Chondrocyte (in vitro differentiated cells): Measurements from ENCODE around the gene ALDOA. TPM values are rescaled to one million over a fixed set of nuclear protein-coding genes. Genes with fewer than 3 reads are reported as not detected.

Experiments used
- DNase-seq: peaks from one replicate; pipeline ENCODE4 v3.0.0; 2021; ENCODE audit warnings: mixed read lengths, low spot score
- H3K27ac Mint-ChIP-seq: one replicate; pipeline ENCODE4 v1.8.0; 2021; ENCODE audit warnings: mild to moderate bottlenecking, moderate library complexity, mixed read lengths; ENCODE audit not compliant: unreplicated experiment
- H3K27me3 Mint-ChIP-seq: 2 replicates; pipeline ENCODE4 v1.8.0; 2021; ENCODE audit warnings: low read depth, mixed read lengths
- H3K36me3 Mint-ChIP-seq: 2 replicates; pipeline ENCODE4 v1.8.0; 2021; ENCODE audit warnings: low read depth, mixed read lengths
- H3K4me1 Mint-ChIP-seq: 2 replicates; pipeline ENCODE4 v1.8.0; 2021; ENCODE audit warnings: low read depth, mild to moderate bottlenecking, mixed read lengths
- H3K4me3 Mint-ChIP-seq: one replicate; pipeline ENCODE4 v1.8.0; 2021; ENCODE audit warnings: mild to moderate bottlenecking, moderate library complexity, mixed read lengths; ENCODE audit not compliant: unreplicated experiment
- H3K9me3 Mint-ChIP-seq: 2 replicates; pipeline ENCODE4 v1.8.0; 2021; ENCODE audit warnings: low read depth, mixed read lengths
- CTCF ChIP-seq: fragments of 200-600 bp; sonication (generic); IDR thresholded peaks from 2 replicates; pipeline ENCODE4 v1.5.0; 2021; ENCODE audit warnings: antibody characterized with exemption, mild to moderate bottlenecking, moderate library complexity
- total RNA-seq: library from RNA; stranded (reverse); gene quantifications from 3 replicates; pipeline ENCODE4 v1.2.1, GENCODE V29; 2021

ALDOA gene
- total RNA-seq, 1 donor from 2014 or later = 1,094 TPM

GRCh38 chr16:30078744-30079143 lies 13.2 kb downstream of the ALDOA start:
- no peak overlapping the region for H3K27ac Mint-ChIP-seq
- H3K4me3 Mint-ChIP-seq = no peak overlapping the region
- H3K4me1 Mint-ChIP-seq = peaks cover 35% of the 10 kb centered on the region
- peaks cover 23% of the 10 kb centered on the region for H3K36me3 Mint-ChIP-seq
- H3K9me3 Mint-ChIP-seq = no peaks in the 10 kb centered on the region
- TF ChIP-seq CTCF = no peak
- no peaks in the 10 kb centered on the region for H3K27me3 Mint-ChIP-seq
- DNase-seq = no peak

GRCh38 chr16:30079480-30079879 lies 13.9 kb downstream of the ALDOA start:
- Mint-ChIP-seq H3K36me3 (peaks cover 22% of the 10 kb centered on the region), H3K27me3 (no peaks in the 10 kb centered on the region), H3K9me3 (no peaks in the 10 kb centered on the region), H3K4me1 (peaks cover 33% of the 10 kb centered on the region), H3K4me3 (no peak overlapping the region), H3K27ac (no peak overlapping the region)
- no peak for TF ChIP-seq CTCF
- DNase-seq = no peak

- no peak overlapping the region for H3K4me3 Mint-ChIP-seq
Measured at GRCh38 chr16:30082545-30083090, 17.1 kb downstream of the ALDOA start.

GRCh38 chr16:30083216-30084055 lies 17.9 kb downstream of the ALDOA start:
- H3K36me3 Mint-ChIP-seq = peaks cover 21% of the 10 kb centered on the region
- H3K4me3 Mint-ChIP-seq = no peak overlapping the region
- TF ChIP-seq CTCF = no peak

More at GRCh38 chr16:30082545-30083090, 17.1 kb downstream of the ALDOA start:
- Mint-ChIP-seq H3K36me3 (peaks cover 22% of the 10 kb centered on the region), H3K4me1 (peaks cover 7% of the 10 kb centered on the region), H3K9me3 (no peaks in the 10 kb centered on the region), H3K27me3 (no peaks in the 10 kb centered on the region), H3K27ac (peak overlapping the region; percentile 70)
- TF ChIP-seq CTCF = peak; percentile 52
- no peak for DNase-seq

GRCh38 chr16:30084096-30084815 lies 18.7 kb downstream of the ALDOA start:
- Mint-ChIP-seq H3K27ac (no peak overlapping the region), H3K4me3 (no peak overlapping the region), H3K36me3 (peaks cover 19% of the 10 kb centered on the region), H3K27me3 (no peaks in the 10 kb centered on the region), H3K9me3 (no peaks in the 10 kb centered on the region), H3K4me1 (peaks cover 5% of the 10 kb centered on the region)
- no peak for DNase-seq
- no peak for TF ChIP-seq CTCF

More at GRCh38 chr16:30083216-30084055, 17.9 kb downstream of the ALDOA start:
- no peaks in the 10 kb centered on the region for H3K9me3 Mint-ChIP-seq
- H3K27me3 Mint-ChIP-seq = no peaks in the 10 kb centered on the region
- peaks cover 4% of the 10 kb centered on the region for H3K4me1 Mint-ChIP-seq
- no peak for DNase-seq
- no peak overlapping the region for H3K27ac Mint-ChIP-seq
